ENCODE measurements around the gene SOX30.

DNA sequence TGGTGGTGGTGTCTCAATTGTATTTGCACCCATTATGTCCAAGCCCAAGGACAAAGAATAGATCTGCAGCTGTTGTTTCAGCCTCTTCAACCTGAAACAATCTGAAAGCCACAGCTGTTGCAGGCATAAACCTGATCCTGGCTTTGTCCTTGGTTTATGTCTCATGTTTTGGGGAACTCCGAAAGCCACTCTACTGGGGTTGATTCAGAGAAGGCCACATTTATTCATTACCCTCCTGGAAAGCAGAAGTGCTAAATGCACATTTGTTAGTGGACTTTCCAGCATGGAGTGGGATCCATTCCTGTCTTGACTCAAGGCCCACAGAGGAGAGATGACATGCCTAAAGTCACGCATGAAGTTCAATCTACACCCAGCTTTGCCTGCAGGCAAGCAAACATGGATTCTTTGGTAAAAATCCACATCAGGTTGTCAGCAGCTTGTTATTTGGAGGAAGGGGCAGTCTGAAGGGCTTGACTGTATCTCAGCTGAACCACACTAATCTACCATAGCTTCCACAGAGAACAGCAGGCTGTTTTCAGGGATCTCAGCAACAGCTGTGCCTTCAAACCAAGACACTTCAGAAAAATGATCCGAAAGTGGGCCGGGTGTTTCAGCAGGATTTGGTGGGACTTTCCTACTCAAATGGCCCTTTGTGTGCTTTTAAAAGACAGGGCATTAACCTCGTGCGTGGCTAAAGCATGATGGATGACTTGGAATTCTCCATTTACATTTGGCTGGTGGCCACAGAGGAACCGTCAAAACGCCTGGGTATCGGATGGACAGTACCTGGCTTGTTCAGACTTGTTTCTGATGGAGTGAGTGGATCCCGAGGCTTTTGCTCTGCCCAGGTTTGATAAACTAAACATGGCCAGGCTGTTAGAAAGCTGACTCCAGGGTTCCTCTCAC, 40.4 kb downstream of the SOX30 start:
- TF ChIP-seq CTCF (IDR thresholded peaks at IDR 0.05) (no peak), POLR2A (IDR thresholded peaks at IDR 0.05) (no peak)

Data from esophagus squamous epithelium (tissue), 4 donors.